HuH-7.5 (cell line): ENCODE measurements around the gene ZMYM3.
"Not testable (repeated sequence)": the region's sequence is repeated elsewhere in the genome, so short reads cannot be mapped to it uniquely, and the experiment has no call there.

Source experiments
- DNase-seq: peaks from one replicate; pipeline ENCODE4 v3.0.0; 2011; ENCODE audit warnings: low spot score

Gene ZMYM3

GRCh38 chrX:71254092-71254963 is at the start of gene ZMYM3:
Gene ZMYM3 (minus strand): TSS chrX:71254140. CDS start chrX:71253255, 885 bp downstream.
- peak; percentile 86 for DNase-seq

GRCh38 chrX:71302461-71303213 is 48.7 kb upstream of the ZMYM3 start:
- DNase-seq, result no peak

- DNase-seq, result no peak
Observed at GRCh38 chrX:71301195-71301924, 47.4 kb upstream of the ZMYM3 start, which contains the start of gene ITGB1BP2. Gene ITGB1BP2 (plus strand): TSS chrX:71301750. CDS start chrX:71301807, 57 bp downstream.

GRCh38 chrX:71300495-71300894 is 46.6 kb upstream of the ZMYM3 start:
- DNase-seq, result not testable (repeated sequence)

GRCh38 chrX:71300064-71300463 is 46.1 kb upstream of the ZMYM3 start:
- DNase-seq, result not testable (repeated sequence)

- no peak for DNase-seq
Observed at GRCh38 chrX:71298119-71298518, 44.2 kb upstream of the ZMYM3 start.

GRCh38 chrX:71296806-71297205 is 42.9 kb upstream of the ZMYM3 start:
- no peak for DNase-seq

- DNase-seq, result no peak
Observed at GRCh38 chrX:71292669-71293365, 38.9 kb upstream of the ZMYM3 start.

GRCh38 chrX:71291381-71291780 is 37.4 kb upstream of the ZMYM3 start:
- no peak for DNase-seq

GRCh38 chrX:71285929-71286328 is 32.0 kb upstream of the ZMYM3 start:
- DNase-seq, result no peak

GRCh38 chrX:71283403-71284143 is 29.6 kb upstream of the ZMYM3 start, which contains the start of gene NONO:
Gene NONO (plus strand): TSS chrX:71283635. CDS start chrX:71290638, 7,003 bp downstream.
- peak; percentile 75 for DNase-seq

- no peak for DNase-seq
Observed at GRCh38 chrX:71282514-71283402, 28.8 kb upstream of the ZMYM3 start.

- not testable (repeated sequence) for DNase-seq
Observed at GRCh38 chrX:71281300-71281699, 27.4 kb upstream of the ZMYM3 start.

- not testable (repeated sequence) for DNase-seq
Observed at GRCh38 chrX:71272313-71272712, 18.4 kb upstream of the ZMYM3 start.

GRCh38 chrX:71269801-71270395 is 16.0 kb upstream of the ZMYM3 start:
- no peak for DNase-seq

GRCh38 chrX:71268624-71269023 is 14.7 kb upstream of the ZMYM3 start:
- DNase-seq, result not testable (repeated sequence)

GRCh38 chrX:71256856-71257255 is 2.9 kb upstream of the ZMYM3 start:
- DNase-seq, result no peak

GRCh38 chrX:71256051-71256450 is 2.1 kb upstream of the ZMYM3 start:
- no peak for DNase-seq
